Karpas-422 (cell line): ENCODE data around the gene C1QTNF4. TPM values are rescaled to one million over a fixed set of nuclear protein-coding genes. Genes with fewer than 3 reads are reported as not detected.

Experiments used
- DNase-seq: peaks from one replicate; pipeline ENCODE4 v3.0.0-alpha.2; 2015
- H2AFZ ChIP-seq: fragments of 200-600 bp; sonication (generic); 2 replicates; pipeline ENCODE4 v1.6.1; 2014; ENCODE audit warnings: antibody characterized with exemption, low read length, mixed read lengths
- H3K27ac ChIP-seq: fragments of 200-600 bp; sonication (generic); 2 replicates; pipeline ENCODE4 v1.5.1; 2014; ENCODE audit warnings: mild to moderate bottlenecking, low read length, moderate library complexity
- H3K27me3 ChIP-seq: fragments of 200-600 bp; sonication (generic); 2 replicates; pipeline ENCODE4 v1.6.1; 2014; ENCODE audit warnings: low read length, mixed read lengths
- H3K36me3 ChIP-seq: fragments of 200-600 bp; sonication (generic); 2 replicates; pipeline ENCODE4 v1.6.1; 2014; ENCODE audit warnings: low read length, mixed read lengths; ENCODE audit not compliant: insufficient read depth
- H3K4me1 ChIP-seq: fragments of 200-600 bp; sonication (generic); 2 replicates; pipeline ENCODE4 v1.6.1; 2014; ENCODE audit warnings: mild to moderate bottlenecking, low read length, mixed read lengths
- H3K4me2 ChIP-seq: fragments of 200-600 bp; sonication (generic); 2 replicates; pipeline ENCODE4 v1.6.1; 2014; ENCODE audit warnings: low read length, low read depth, mild to moderate bottlenecking; ENCODE audit not compliant: poor library complexity, severe bottlenecking
- H3K4me3 ChIP-seq: fragments of 200-600 bp; sonication (generic); 2 replicates; pipeline ENCODE4 v1.5.1; 2014; ENCODE audit warnings: mild to moderate bottlenecking, antibody characterized with exemption, low read length, mixed read lengths
- H3K79me2 ChIP-seq: fragments of 200-600 bp; sonication (generic); 2 replicates; pipeline ENCODE4 v1.6.1; 2014; ENCODE audit warnings: mild to moderate bottlenecking, low read length, mixed read lengths
- H3K9ac ChIP-seq: fragments of 200-600 bp; sonication (generic); 2 replicates; pipeline ENCODE4 v1.6.0; 2014; ENCODE audit warnings: low read length
- H3K9me2 ChIP-seq: fragments of 200-600 bp; sonication (generic), shearing (Covaris generic); replicated peaks from 2 replicates; pipeline ENCODE4 v1.6.0; 2014; ENCODE audit warnings: mild to moderate bottlenecking, low read length, moderate library complexity; ENCODE audit not compliant: insufficient read depth
- H3K9me3 ChIP-seq: fragments of 300-700, 200-600 bp; sonication (generic); 2 replicates; pipeline ENCODE4 v1.6.1; 2014; ENCODE audit warnings: low read length, mixed read lengths
- H4K20me1 ChIP-seq: fragments of 200-600 bp; sonication (generic); 2 replicates; pipeline ENCODE4 v1.6.1; 2014; ENCODE audit warnings: mild to moderate bottlenecking, antibody characterized with exemption, low read length, low read depth; ENCODE audit not compliant: insufficient read depth
- total RNA-seq: library from RNA; depleted of rRNA; stranded (reverse); fragments of >200 nt; shearing (Covaris generic); gene quantifications from 2 replicates; pipeline ENCODE4 v1.2.3, GENCODE V29; 2014; ENCODE audit warnings: low replicate concordance

The C1QTNF4 gene
- total RNA-seq, 1 experiment from 2014 or later, result not detected

GRCh38 chr11:47583844-47584243 is 10.4 kb downstream of the C1QTNF4 start:
- Histone ChIP-seq H3K4me3 (no peak overlapping the region), H3K27me3 (no peaks in the 10 kb centered on the region), H3K9ac (no peak overlapping the region), H3K4me1 (peaks cover 11% of the 10 kb centered on the region), H3K27ac (no peak overlapping the region), H3K79me2 (peaks cover 24% of the 10 kb centered on the region), H3K9me2 (no peaks in the 10 kb centered on the region), H4K20me1 (no peaks in the 10 kb centered on the region), H2AFZ (no peak overlapping the region), H3K36me3 (peaks cover 29% of the 10 kb centered on the region), H3K4me2 (no peak overlapping the region), H3K9me3 (no peaks in the 10 kb centered on the region)
- no peak for DNase-seq

GRCh38 chr11:47578524-47579494 is 15.4 kb downstream of the C1QTNF4 start, which contains the start of the genes KBTBD4 and NDUFS3:
TSS of gene KBTBD4 (minus strand) at chr11:47578970. CDS start at chr11:47578951, 19 bp downstream.
TSS of gene NDUFS3 (plus strand) at chr11:47579074. CDS start at chr11:47579092, 18 bp downstream.
- H3K4me1 ChIP-seq, result peaks cover 26% of the 10 kb centered on the region
- H3K9me3 ChIP-seq, result no peaks in the 10 kb centered on the region
- H3K4me2 ChIP-seq, result peak within 1 kb of the TSS; percentile 86
- no peaks in the 10 kb centered on the region for H3K9me2 ChIP-seq
- peak within 1 kb of the TSS; percentile 43 for H3K27ac ChIP-seq
- H2AFZ ChIP-seq, result peak within 1 kb of the TSS; percentile 27; the same call in 1 of the 2 replicates
- peak within 1 kb of the TSS; percentile 86 for H3K9ac ChIP-seq
- H3K79me2 ChIP-seq, result peaks cover 42% of the 10 kb centered on the region
- no peaks in the 10 kb centered on the region for H3K27me3 ChIP-seq
- peaks cover 34% of the 10 kb centered on the region for H3K36me3 ChIP-seq
- peak within 1 kb of the TSS; percentile 81 for H3K4me3 ChIP-seq
- DNase-seq, result peak; percentile 97
- no peaks in the 10 kb centered on the region for H4K20me1 ChIP-seq

- peaks cover 38% of the 10 kb centered on the region for H3K36me3 ChIP-seq
- peak overlapping the region; percentile 86 for H3K9ac ChIP-seq
- no peaks in the 10 kb centered on the region for H3K9me2 ChIP-seq
- no peaks in the 10 kb centered on the region for H3K27me3 ChIP-seq
- peak overlapping the region; percentile 81 for H3K4me3 ChIP-seq
- no peaks in the 10 kb centered on the region for H3K9me3 ChIP-seq
- H3K27ac ChIP-seq, result peak overlapping the region; percentile 43; the same call in 1 of the 2 replicates
- H3K79me2 ChIP-seq, result peaks cover 54% of the 10 kb centered on the region
- peak overlapping the region; percentile 86 for H3K4me2 ChIP-seq
- no peak overlapping the region for H2AFZ ChIP-seq
- DNase-seq, result peak; percentile 52
- H3K4me1 ChIP-seq, result peaks cover 26% of the 10 kb centered on the region
- no peaks in the 10 kb centered on the region for H4K20me1 ChIP-seq
Measured at GRCh38 chr11:47577460-47578041, 16.7 kb downstream of the C1QTNF4 start.

- Histone ChIP-seq H3K9me3 (no peaks in the 10 kb centered on the region), H3K79me2 (peaks cover 65% of the 10 kb centered on the region), H3K4me2 (no peak overlapping the region)
Measured at GRCh38 chr11:47573321-47573720, 20.9 kb downstream of the C1QTNF4 start.

GRCh38 chr11:47572715-47573255 is 21.4 kb downstream of the C1QTNF4 start:
- no peaks in the 10 kb centered on the region for H4K20me1 ChIP-seq
- no peak overlapping the region for H2AFZ ChIP-seq
- H3K9me3 ChIP-seq, result no peaks in the 10 kb centered on the region
- no peak overlapping the region for H3K9ac ChIP-seq
- no peak overlapping the region for H3K4me2 ChIP-seq
- peaks cover 49% of the 10 kb centered on the region for H3K36me3 ChIP-seq
- no peak for DNase-seq
- H3K79me2 ChIP-seq, result peaks cover 63% of the 10 kb centered on the region
- peaks cover 10% of the 10 kb centered on the region for H3K4me1 ChIP-seq
- no peaks in the 10 kb centered on the region for H3K27me3 ChIP-seq
- no peak overlapping the region for H3K27ac ChIP-seq
- no peak overlapping the region for H3K4me3 ChIP-seq
- no peaks in the 10 kb centered on the region for H3K9me2 ChIP-seq

More at GRCh38 chr11:47573321-47573720, 20.9 kb downstream of the C1QTNF4 start:
- Histone ChIP-seq H3K4me1 (peaks cover 15% of the 10 kb centered on the region), H3K27ac (no peak overlapping the region), H3K27me3 (no peaks in the 10 kb centered on the region), H3K4me3 (no peak overlapping the region), H3K9me2 (no peaks in the 10 kb centered on the region), H3K36me3 (peaks cover 49% of the 10 kb centered on the region), H4K20me1 (no peaks in the 10 kb centered on the region), H3K9ac (no peak overlapping the region), H2AFZ (no peak overlapping the region)
- no peak for DNase-seq

GRCh38 chr11:47571895-47572294 is 22.3 kb downstream of the C1QTNF4 start:
- Histone ChIP-seq H3K27ac (no peak overlapping the region), H3K9ac (no peak overlapping the region), H4K20me1 (no peaks in the 10 kb centered on the region), H2AFZ (no peak overlapping the region), H3K4me3 (no peak overlapping the region), H3K9me3 (no peaks in the 10 kb centered on the region), H3K36me3 (peaks cover 49% of the 10 kb centered on the region), H3K4me2 (no peak overlapping the region), H3K9me2 (no peaks in the 10 kb centered on the region), H3K4me1 (peaks cover 3% of the 10 kb centered on the region), H3K79me2 (peaks cover 65% of the 10 kb centered on the region), H3K27me3 (no peaks in the 10 kb centered on the region)
- DNase-seq, result no peak

- H3K36me3 ChIP-seq, result peaks cover 49% of the 10 kb centered on the region
- peaks cover 7% of the 10 kb centered on the region for H3K4me1 ChIP-seq
- no peak overlapping the region for H3K27ac ChIP-seq
- no peak overlapping the region for H3K9ac ChIP-seq
- H3K79me2 ChIP-seq, result peaks cover 71% of the 10 kb centered on the region
- H3K9me3 ChIP-seq, result no peaks in the 10 kb centered on the region
- no peak overlapping the region for H2AFZ ChIP-seq
- no peak overlapping the region for H3K4me2 ChIP-seq
- no peak for DNase-seq
- no peaks in the 10 kb centered on the region for H4K20me1 ChIP-seq
- no peaks in the 10 kb centered on the region for H3K9me2 ChIP-seq
- no peaks in the 10 kb centered on the region for H3K27me3 ChIP-seq
- no peak overlapping the region for H3K4me3 ChIP-seq
Measured at GRCh38 chr11:47571357-47571729, 22.9 kb downstream of the C1QTNF4 start.
